ENCODE data around the gene ABI3BP.

Gene ABI3BP

GRCh38 chr3:101038393-101038792, 45.2 kb upstream of the ABI3BP start:
- no peak overlapping the region for H3K4me3 ChIP-seq (ENCODE audit: low read length, poor library complexity, severe bottlenecking)
- no peaks in the 10 kb centered on the region for H3K36me3 ChIP-seq (ENCODE audit: insufficient read depth, low read length)
- no peak for TF ChIP-seq CTCF (conservative IDR thresholded peaks at IDR 0.05; ENCODE audit: low read length)
- TF ChIP-seq EZH2phosphoT487 (IDR thresholded peaks at IDR 0.05; ENCODE audit: borderline replicate concordance), result no peak
- H3K9me2 ChIP-seq (replicated peaks; ENCODE audit: low read depth, low read length), result no peaks in the 10 kb centered on the region
- no peak overlapping the region for H2AFZ ChIP-seq (ENCODE audit: low read length)
- no peaks in the 10 kb centered on the region for H3K9me3 ChIP-seq (ENCODE audit: insufficient read depth, low read depth, low read length)
- H3K4me1 ChIP-seq (ENCODE audit: insufficient read depth, low read length, poor library complexity, severe bottlenecking), result no peaks in the 10 kb centered on the region
- no peak overlapping the region for H3K9ac ChIP-seq (ENCODE audit: low read depth, low read length, poor library complexity, severe bottlenecking)
- H4K20me1 ChIP-seq (ENCODE audit: insufficient read depth, low read length, poor library complexity, severe bottlenecking), result no peaks in the 10 kb centered on the region
- no peaks in the 10 kb centered on the region for H3K27me3 ChIP-seq (ENCODE audit: insufficient read depth, low read length, poor library complexity, severe bottlenecking)
- no peak overlapping the region for H3K4me2 ChIP-seq (ENCODE audit: low read depth, low read length, poor library complexity, severe bottlenecking)
- H3K79me2 ChIP-seq (ENCODE audit: insufficient read depth, low read length), result no peaks in the 10 kb centered on the region
- H3F3A ChIP-seq (ENCODE audit: low read depth), result no peaks in the 10 kb centered on the region

GRCh38 chr3:101037613-101038012, 44.4 kb upstream of the ABI3BP start:
- Histone ChIP-seq H3F3A (ENCODE audit: low read depth) (no peaks in the 10 kb centered on the region), H3K27me3 (ENCODE audit: insufficient read depth, low read length, poor library complexity, severe bottlenecking) (no peaks in the 10 kb centered on the region), H3K4me2 (ENCODE audit: low read depth, low read length, poor library complexity, severe bottlenecking) (no peak overlapping the region), H2AFZ (ENCODE audit: low read length) (no peak overlapping the region), H4K20me1 (ENCODE audit: insufficient read depth, low read length, poor library complexity, severe bottlenecking) (no peaks in the 10 kb centered on the region), H3K79me2 (ENCODE audit: insufficient read depth, low read length) (no peaks in the 10 kb centered on the region), H3K4me1 (ENCODE audit: insufficient read depth, low read length, poor library complexity, severe bottlenecking) (no peaks in the 10 kb centered on the region), H3K9me2 (replicated peaks; ENCODE audit: low read depth, low read length) (no peaks in the 10 kb centered on the region), H3K4me3 (ENCODE audit: low read length, poor library complexity, severe bottlenecking) (no peak overlapping the region), H3K9me3 (ENCODE audit: insufficient read depth, low read depth, low read length) (no peaks in the 10 kb centered on the region), H3K36me3 (ENCODE audit: insufficient read depth, low read length) (no peaks in the 10 kb centered on the region), H3K9ac (ENCODE audit: low read depth, low read length, poor library complexity, severe bottlenecking) (no peak overlapping the region)
- no peak for TF ChIP-seq EZH2phosphoT487 (IDR thresholded peaks at IDR 0.05; ENCODE audit: borderline replicate concordance)
- TF ChIP-seq CTCF (conservative IDR thresholded peaks at IDR 0.05; ENCODE audit: low read length), result no peak

GRCh38 chr3:101036676-101037075, 43.5 kb upstream of the ABI3BP start:
- H3K4me3 ChIP-seq (ENCODE audit: low read length, poor library complexity, severe bottlenecking), result no peak overlapping the region
- H3K4me1 ChIP-seq (ENCODE audit: insufficient read depth, low read length, poor library complexity, severe bottlenecking), result no peaks in the 10 kb centered on the region
- H2AFZ ChIP-seq (ENCODE audit: low read length), result no peak overlapping the region
- H3K36me3 ChIP-seq (ENCODE audit: insufficient read depth, low read length), result no peaks in the 10 kb centered on the region
- H3K9me3 ChIP-seq (ENCODE audit: insufficient read depth, low read depth, low read length), result no peaks in the 10 kb centered on the region
- H3K79me2 ChIP-seq (ENCODE audit: insufficient read depth, low read length), result no peaks in the 10 kb centered on the region
- H3K4me2 ChIP-seq (ENCODE audit: low read depth, low read length, poor library complexity, severe bottlenecking), result no peak overlapping the region
- H3K9ac ChIP-seq (ENCODE audit: low read depth, low read length, poor library complexity, severe bottlenecking), result no peak overlapping the region
- no peaks in the 10 kb centered on the region for H3F3A ChIP-seq (ENCODE audit: low read depth)
- no peaks in the 10 kb centered on the region for H4K20me1 ChIP-seq (ENCODE audit: insufficient read depth, low read length, poor library complexity, severe bottlenecking)
- TF ChIP-seq CTCF (conservative IDR thresholded peaks at IDR 0.05; ENCODE audit: low read length) (no peak), EZH2phosphoT487 (IDR thresholded peaks at IDR 0.05; ENCODE audit: borderline replicate concordance) (no peak)
- no peaks in the 10 kb centered on the region for H3K27me3 ChIP-seq (ENCODE audit: insufficient read depth, low read length, poor library complexity, severe bottlenecking)
- no peaks in the 10 kb centered on the region for H3K9me2 ChIP-seq (replicated peaks; ENCODE audit: low read depth, low read length)

Data from Loucy (cell line).